WI38 (cell line): Measurements from ENCODE around the gene DGUOK.

Experiments
- H3K4me3 ChIP-seq: 2 replicates; pipeline ENCODE4 v1.5.1; 2011; ENCODE audit warnings: low read depth, mild to moderate bottlenecking, control low read depth, low read length
- TF ChIP-seq, protein P1 (sequence below): IDR thresholded peaks from 2 replicates; pipeline ENCODE4 v1.5.1; 2012; ENCODE audit warnings: low read depth, mild to moderate bottlenecking, control low read depth, low read length

Gene DGUOK

DNA sequence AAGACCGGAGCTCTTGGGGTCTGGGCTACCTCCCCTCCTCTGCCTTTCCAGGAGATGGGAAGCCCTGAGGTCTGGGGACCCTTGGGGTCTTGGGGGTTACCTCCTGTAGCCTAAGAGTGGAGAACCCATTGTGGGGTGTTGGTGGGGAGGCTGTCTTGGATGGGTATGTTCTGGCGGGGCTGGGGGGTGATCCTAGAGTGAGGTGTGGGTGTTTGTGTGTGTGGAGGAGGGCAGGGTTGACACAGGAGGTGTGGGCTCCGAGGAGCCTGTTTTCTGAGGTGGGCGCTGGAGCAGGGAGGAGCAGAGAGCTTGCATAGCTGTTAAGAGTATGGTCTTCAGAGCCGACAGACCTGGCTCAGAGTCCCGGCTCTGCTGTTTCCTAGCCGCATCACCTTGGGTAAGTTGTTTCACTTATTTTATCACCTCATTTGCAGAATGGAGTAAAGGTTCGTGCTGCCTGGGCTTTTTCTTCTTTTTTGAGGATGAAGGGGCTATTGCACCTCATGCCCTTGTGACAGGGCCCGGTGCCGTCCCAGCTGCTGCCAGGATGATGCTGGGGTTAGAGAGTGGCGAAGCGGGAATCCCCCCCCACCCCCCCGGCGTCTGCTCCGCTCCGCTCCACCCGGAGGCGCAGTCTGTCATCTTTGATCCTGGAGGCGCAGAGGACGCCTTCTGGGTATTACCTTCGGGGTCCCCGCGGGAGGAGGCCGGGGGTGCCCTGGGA is 75.3 kb downstream of the DGUOK start:
- peak overlapping the region; percentile 79 for H3K4me3 ChIP-seq

DNA sequence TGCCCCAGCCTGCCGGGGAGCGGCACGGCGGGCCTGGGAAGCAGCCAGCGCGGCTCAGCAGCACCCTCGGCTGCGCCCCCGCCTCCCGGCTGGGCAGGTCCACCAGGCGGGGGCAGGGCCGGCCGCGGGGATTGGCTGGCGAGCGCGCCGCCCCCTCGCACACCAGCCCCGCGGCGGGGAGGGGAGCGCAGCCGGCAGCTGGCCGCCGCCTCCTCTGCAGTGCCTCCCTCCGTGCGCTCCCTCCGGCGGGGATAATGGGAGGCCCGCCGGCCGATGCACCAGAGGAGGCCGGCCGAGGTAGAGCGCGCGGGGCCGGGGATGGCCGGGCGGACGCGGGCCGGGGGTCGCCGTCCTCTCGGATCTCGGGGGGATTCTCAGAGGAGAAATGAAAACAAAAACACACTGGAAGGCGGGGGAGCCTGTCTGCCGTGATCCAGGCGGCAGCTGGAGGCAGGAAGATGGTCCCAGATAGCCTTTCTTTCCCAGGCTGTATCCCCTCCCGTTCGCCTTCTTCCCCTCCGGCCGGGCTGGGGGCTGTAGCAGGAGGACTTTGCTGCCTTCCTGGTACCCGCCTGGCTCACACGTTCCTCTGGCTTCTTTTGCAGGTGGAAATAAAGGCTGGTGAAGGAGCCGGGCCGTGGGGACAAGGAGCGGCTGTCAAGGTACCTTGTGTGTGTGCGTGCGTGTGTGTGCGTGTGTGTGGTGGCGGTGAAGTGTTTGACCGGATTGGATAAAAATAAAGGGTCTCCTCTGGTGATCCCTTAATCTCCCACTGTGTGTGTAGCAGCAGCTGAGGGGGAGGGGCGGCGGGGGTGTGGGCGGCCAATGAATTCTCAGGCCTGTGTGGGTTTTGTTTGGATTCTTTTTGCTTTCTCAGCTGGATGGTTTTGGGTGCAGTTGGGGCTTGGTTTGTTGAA is 76.1 kb downstream of the DGUOK start:
- TF ChIP-seq, protein P1, sequence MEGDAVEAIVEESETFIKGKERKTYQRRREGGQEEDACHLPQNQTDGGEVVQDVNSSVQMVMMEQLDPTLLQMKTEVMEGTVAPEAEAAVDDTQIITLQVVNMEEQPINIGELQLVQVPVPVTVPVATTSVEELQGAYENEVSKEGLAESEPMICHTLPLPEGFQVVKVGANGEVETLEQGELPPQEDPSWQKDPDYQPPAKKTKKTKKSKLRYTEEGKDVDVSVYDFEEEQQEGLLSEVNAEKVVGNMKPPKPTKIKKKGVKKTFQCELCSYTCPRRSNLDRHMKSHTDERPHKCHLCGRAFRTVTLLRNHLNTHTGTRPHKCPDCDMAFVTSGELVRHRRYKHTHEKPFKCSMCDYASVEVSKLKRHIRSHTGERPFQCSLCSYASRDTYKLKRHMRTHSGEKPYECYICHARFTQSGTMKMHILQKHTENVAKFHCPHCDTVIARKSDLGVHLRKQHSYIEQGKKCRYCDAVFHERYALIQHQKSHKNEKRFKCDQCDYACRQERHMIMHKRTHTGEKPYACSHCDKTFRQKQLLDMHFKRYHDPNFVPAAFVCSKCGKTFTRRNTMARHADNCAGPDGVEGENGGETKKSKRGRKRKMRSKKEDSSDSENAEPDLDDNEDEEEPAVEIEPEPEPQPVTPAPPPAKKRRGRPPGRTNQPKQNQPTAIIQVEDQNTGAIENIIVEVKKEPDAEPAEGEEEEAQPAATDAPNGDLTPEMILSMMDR = no peak

More for the DNA sequence above, 75.3 kb downstream of the DGUOK start:
- TF ChIP-seq, protein P1 = no peak

GRCh38 chr2:74003494-74004211 is 77.0 kb downstream of the DGUOK start:
- TF ChIP-seq, protein P1 = no peak
- peak overlapping the region; percentile 79 for H3K4me3 ChIP-seq

More for the DNA sequence above, 76.1 kb downstream of the DGUOK start:
- H3K4me3 ChIP-seq = peak overlapping the region; percentile 79

DNA sequence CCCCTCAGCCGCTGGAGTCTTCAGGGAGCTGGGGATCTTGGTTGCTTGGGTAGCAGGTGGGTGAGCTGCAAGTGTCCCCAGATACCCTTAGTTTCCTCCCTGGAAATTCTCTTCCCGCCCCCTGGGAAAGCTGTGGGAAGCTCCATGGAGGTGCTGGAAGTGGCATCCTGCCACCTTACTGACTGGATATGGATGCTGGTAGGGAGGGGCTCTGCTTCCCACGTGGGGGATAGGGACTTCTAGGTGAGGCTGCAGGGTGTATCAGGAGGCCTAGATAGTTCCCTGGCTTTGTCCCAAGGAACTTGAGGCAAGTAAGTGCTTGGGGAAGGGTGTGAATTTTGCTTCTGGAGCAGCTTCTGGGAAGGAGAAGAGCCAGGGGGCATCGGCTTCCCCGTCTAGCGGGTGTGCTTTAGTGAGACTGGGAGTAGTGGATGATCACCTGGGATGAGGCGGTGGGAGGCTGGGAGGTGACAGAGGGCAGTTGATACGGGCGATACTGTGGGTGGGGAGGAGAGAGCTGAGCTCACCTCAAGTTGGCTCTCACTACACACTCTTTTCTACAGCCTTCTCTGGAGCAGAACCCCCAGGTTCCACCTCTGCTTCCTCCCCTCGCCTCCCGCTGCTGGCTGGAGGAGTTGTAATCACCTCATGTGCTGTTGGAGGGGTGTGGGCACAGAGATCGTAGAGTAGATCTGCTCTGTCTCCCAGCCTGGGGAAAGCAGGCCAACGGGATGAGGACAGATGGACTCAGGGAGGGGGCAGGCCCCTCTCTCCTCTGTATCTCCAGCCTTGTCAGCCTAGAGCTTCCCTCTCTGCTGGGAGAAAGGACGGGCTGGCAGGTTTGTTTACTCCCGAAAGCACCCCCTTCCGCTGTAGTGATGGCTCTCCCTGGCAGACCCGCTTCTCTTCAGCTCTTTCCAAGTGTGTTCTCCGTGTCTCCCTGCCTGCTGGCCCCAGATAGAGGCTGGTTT is 77.8 kb downstream of the DGUOK start:
- TF ChIP-seq, protein P1 = no peak

GRCh38 chr2:74005786-74006185 is 79.1 kb downstream of the DGUOK start:
- no peak overlapping the region for H3K4me3 ChIP-seq
- TF ChIP-seq, protein P1 = no peak

More for the DNA sequence above, 77.8 kb downstream of the DGUOK start:
- H3K4me3 ChIP-seq = peak overlapping the region; percentile 79

GRCh38 chr2:74006459-74006858 is 79.8 kb downstream of the DGUOK start:
- TF ChIP-seq, protein P1 = no peak
- H3K4me3 ChIP-seq = no peak overlapping the region
